NCI-H2196 treated with DMSO at 0.1 percent for 48 hours (cell line): Measurements from ENCODE around the gene FRMD3.

Experiments
- DNase-seq: peaks from one replicate; lab custom pipeline; 2025; ENCODE audit not compliant: unreplicated experiment; lab: John Stamatoyannopoulos, UW

Gene FRMD3

DNA sequence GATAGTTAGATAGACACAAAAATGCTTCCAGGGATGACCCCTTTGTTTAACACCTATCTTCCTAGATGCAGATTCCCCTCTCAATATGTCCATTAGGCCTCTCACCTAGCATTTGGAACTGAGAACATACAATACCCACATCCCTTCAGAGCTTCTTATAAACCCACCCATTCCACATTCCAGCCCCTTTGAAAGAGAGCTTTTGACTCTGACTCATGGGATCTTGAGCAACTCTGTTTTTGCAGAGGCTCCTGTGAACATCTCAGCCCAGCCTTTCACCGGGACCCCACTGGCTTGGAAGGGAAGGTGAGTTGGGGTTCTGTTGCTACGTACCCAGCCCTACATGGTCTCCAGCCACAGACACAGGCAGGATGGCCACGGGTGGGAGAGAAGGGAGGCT is 195.5 kb downstream of the FRMD3 start:
- no peak for DNase-seq

DNA sequence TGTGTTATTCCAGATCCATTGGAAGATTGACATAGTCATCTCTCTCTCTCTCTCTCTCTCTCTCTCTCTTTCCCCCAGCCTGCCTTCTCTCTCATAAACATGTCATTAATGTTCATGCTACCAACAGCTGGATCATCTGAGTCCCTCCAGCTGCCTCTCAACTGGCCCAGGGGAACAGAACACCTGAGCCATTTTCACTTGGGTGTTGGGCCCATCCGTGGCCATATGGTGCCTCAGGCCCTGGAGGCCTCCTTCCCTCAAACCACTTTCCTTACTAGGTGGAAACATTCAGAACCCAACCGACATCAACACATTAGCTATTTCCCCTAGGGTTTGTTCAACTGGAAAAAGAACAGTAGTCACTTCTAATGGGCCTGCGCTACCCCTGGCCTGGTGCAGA is 196.2 kb downstream of the FRMD3 start:
- no peak for DNase-seq

DNA sequence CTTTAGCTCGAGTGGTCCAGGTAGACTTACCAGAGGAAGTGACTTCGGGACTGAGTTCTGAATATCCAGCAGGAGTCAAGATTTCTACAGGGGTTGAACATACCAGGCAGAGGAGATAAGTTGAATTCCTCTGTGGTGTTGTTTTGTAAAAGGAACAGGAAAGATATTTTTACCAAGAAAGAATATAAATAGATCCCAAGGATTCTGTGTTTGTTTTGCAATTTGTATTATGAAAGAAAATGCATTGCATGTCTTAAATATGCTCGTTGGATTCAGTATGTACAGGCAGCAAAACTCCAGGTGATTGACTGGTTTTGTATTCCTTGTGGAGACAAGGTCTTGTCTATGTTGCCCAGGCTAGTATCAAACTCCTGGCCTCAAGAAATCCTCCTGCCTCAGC is 197.8 kb downstream of the FRMD3 start:
- no peak for DNase-seq

DNA sequence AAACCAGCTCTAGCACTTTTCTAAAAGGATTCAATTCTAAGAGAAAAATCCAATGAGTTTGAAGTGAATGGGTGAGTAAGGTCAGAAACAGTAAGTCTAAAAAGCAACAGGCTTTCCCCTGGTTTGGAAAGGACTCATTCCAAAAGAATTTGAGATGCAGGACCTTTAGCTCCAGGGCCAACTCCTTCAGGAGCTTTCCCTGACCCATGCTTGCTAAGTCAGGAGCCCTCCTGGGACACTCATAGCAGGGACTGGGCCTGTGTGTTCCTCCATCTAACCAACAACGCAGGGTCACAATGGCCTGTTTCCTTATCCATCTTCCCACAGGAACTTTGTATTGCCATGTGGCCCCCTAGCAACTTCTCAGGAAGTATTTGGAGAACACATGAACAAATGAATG is 198.8 kb downstream of the FRMD3 start:
- DNase-seq: no peak

DNA sequence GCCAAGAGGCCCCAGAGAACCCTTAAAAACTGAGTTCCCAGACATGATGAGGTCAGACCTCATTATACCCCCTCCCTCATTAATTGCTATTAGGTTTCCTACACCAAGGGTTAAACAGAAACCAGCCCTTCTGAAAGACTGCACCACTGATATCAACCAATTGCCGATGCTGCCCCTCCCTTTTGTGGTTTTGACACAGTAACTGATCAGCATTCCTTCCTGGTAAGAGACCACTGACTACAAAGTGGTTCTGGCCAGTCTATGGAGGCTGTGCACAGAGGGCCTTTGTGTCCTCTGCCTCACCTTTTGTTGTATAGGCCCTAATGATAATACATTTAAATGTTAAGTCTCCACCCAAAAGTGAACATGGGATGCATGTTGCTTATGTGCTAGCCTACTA is 201.5 kb downstream of the FRMD3 start:
- DNase-seq: no peak

DNA sequence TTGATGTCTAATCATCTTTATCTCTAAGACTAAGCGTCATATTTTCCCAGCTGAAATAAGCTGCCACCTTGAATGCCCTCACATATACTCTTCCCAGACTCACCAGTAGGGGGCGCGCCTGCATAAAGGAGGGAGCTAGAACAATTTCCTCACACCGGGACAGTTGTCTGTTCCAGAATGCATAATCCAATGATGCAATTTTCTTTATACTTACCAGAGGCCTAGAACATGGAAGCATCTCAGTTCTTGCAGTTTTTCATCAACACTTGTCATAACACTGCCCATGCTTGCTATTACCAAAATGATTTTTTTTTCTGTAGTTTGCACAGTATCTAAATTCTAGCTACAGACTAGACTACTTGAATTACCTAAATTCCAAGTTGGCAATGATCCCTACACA is 203.9 kb downstream of the FRMD3 start:
- DNase-seq: peak; percentile 73

DNA sequence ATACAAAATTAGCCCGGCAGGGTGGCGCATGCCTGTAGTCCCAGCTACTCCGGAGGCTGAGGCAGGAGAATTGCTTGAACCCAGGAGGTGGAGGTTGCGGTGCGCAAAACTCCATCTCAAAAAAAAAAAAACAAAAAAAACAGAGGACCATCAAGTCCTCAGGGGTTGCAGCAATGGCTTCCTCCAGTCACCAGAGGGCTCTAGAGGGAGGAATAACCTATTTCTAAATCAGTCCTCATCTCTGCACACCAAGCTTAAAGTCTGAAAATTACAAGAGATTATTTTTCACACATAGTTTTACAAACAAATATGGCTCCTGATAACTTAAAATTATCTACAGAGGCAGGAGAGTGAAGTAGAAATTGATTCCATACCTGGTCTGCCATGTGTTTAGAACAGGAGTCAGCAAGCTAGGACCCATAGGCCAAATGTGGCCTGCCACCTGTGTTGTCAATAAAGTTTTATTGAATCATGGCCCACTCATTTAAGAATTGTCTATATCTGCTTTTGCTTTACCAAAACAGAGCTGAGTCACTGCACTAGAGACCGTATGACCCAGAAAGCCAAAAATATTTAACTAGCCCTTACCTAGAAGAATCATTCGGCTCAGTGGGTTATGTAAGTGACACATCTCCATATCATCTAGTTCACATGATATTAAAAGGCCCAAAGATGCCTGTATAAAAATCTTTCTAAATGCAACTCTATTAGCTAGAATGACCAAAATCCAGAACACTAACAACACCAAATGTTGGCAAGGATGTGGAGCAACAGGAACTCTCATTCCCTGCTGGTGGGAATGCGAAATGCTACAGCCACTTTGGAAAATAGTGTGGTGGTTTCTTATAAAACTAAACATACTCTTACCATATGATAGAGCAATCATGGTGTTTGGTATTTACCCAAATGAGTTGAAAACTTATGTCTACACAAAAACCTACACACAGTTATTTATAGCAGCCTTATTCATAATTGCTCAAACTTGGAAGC is 207.7 kb downstream of the FRMD3 start:
- DNase-seq: no peak

DNA sequence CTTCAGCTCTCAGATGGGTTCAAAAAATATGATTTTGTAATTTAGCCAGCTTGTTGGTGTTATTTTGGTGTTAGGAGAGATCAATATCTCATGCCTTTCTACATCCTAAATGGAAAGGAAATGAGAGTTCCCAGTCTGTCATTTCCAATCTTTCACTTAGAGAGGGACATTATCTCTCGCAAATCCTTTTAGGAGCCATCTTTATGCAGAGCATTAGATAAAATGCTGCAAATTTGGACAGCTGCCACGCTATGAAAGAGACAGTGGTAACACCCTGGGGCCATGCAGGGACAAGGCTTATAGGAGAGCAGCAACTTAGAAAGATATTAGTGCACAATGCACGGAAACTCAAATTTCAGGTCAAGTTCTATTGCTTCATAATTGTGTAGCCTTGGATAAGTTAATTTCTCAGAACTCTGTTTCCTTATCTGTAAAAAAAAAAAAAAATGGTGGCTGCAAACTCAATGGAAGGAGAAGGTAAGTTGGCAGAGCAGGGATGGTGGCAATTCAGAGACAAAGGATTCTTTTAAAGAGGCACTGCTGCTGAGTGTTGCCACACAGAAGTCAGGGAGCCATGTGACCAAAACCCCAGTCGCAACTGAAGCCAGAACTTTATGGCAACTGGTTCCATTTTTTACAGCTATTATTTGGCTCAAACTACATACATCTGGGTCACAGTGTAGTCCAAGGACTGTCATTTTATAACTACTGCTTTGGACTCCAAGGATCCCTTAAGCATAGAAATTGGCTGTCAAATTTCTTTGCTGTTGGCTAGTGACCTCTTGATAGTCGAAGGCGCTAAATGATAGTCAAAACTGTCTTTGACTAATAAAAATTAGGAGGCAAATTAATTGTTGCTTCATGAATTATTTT is 210.2 kb downstream of the FRMD3 start:
- DNase-seq: no peak

DNA sequence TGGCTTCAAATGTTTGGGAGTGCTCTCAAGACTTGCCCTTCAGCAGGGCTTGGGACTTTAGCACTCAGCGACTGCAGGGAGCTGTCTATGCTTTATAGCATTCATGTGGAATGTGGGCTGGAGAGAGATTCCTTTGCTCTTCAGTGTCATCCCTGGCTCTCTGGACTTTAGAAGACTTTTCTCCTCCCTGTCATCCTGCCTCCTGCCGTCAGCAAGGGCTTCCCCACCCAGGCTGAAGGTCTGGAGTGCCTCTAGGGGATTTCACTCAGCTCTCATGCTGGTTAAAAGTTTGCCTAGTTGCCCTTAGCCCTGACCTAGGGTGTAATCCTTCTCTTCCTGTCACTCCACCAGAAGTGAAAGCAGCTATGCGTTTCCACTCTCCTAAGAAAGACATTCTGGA is 210.9 kb downstream of the FRMD3 start:
- no peak for DNase-seq

DNA sequence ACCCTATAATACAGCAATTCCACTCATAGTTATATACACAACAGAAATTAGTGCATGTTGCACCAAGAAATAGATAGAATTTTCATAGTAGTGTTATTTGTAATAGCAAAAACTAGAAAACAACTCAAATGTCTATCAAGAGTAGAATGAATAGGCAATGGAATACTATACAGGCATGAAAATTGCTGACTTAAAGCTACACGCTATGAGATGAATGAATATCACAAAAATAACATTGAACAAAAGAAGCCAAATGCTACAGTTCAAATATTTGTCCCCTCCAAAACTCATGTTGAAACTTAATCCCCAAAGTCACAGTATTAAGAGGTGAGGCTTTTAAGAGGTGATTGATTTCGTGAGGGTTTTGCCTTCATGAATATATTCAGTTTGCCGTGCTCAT is 215.1 kb downstream of the FRMD3 start:
- no peak for DNase-seq

DNA sequence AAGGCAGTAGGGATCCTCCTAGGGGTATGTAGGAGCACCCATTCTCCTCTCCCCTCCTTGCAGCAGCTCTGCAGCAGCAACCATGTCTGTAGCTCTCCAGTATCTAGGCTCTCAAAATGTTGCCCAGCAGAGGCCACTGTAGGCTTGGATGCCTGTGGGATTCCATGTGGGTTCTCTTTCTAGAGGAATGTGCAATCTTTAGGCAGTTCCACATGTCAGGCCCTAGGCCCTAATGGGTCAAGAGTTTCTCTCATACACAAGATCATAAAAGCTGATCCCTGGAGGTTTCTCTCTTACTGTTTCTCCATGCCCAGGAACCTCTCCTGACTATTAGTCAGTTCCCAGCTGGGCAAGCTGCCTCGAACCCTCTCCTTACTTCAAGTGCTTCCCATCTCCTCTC is 215.8 kb downstream of the FRMD3 start:
- no peak for DNase-seq

DNA sequence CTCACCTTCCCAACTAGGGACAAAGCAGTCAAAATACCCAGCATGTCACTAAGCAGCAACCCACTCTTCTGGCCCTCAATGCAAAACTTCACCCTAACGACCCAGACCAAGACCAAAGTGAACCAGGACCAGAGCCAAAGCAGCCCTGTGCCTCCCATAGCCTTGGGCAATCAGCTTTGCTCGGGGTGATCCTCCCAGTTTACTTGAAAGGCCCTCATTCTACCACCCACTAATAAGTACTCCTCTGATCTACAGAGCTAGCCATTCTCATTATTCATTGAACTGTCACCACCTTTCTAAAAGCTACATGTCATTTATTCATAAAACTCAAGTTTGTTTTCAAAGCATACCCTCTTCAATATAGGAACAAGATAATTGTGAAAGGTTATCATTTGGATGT is 221.0 kb downstream of the FRMD3 start:
- DNase-seq: no peak

DNA sequence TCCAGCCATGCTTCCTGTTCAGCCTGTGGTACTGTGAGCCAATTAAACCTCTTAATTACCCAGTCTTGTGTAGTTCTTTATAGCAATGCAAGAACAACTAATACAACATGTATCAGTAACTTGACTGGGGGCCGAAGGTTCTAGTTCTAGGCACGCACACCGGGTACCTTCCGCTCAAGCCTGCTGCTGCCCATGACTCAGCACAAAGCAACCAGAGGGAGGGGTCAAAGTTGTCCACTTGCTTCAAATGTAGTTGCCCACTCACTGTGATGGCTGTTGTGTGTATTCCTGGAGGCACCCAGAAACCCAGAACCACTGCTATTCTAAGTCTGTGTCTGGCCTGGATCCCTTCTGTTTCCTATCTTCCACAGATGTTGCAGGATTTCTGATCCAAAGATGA is 222.6 kb downstream of the FRMD3 start:
- DNase-seq: no peak

DNA sequence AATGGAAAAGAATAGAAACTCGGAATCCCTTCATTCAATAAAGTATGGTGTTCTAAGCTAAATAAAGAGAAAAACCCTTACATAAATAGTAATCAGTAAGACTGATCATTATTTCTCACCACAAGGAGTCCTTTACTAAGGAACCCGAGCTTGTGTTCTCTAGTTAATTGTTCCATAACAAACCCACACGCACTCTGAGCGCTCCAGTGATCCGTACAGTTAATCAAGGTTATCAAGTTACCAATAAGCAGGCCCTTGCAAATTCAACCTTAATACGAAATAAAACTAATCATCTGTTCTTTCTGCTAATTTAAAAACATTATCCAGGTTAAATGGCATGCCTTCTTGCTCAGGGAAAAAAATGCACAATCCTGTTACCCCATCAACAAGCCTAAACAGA is 224.4 kb downstream of the FRMD3 start:
- no peak for DNase-seq

DNA sequence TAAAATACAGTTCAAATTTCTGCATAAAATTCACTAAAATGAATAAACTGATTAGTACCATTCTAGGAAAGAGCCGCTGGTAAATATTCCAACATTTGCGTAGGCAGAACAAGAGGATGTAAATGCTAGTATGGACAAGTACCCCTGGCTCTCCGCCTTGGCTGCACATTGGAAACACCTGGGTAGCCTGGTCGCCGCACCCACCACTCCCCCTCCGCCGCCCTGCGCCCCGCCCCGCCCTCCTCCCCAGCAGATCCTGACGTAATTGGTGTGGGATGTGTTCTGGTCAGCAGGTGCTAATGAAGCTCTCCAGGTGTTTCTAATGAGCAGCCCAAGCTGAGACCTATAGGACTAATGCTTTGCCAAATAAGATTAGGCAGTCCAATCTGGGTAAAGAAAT is 225.7 kb downstream of the FRMD3 start:
- DNase-seq: no peak

DNA sequence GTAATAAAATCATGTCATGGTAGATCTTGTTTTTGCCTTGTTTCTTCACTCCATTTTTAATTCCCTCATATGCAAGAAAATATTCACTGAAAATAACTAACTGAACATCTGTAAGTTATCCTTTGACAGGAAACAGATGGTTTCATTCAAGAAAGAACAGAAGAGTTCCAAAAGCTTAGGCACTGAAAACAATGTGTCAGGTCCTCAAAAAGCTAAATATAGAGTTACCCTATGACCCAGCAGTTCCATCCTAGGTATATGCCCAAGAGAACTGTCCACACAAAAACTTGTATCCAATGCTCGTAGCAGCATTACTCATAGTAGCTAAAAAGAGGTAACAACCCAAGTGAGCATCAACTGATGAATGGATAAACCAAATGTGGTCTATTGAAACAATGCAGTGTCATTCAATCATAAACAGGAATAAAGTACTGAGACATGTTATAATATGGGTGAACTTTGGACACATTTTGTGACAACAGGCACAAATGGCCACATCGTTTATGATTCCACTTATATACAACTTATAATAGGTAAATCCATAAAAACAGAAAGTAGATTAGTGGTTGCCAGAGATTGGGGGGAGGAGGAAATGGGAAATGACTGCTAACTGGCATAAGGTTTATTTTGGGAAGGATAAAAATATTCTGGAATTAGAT is 231.0 kb downstream of the FRMD3 start:
- DNase-seq: no peak

DNA sequence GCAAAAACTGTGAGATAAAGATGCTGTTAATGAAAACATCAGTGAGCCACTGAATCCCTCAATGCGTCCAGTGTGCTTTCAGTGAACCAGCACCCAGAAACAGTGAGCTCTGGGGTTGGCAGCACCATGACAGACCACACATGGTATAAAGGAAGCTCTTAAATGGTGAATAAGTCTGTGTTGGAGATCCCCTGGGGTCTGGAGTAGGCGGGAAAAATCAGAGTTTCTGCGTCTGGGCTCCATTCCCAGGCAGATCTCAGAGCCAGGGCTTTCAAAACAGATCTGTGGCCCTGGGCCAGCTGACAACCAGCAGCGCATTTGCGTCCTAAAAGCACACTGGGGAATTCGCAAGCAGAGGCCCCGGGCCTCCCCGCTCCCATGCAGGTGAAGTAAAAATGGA is 233.5 kb downstream of the FRMD3 start:
- DNase-seq: peak; percentile 18

DNA sequence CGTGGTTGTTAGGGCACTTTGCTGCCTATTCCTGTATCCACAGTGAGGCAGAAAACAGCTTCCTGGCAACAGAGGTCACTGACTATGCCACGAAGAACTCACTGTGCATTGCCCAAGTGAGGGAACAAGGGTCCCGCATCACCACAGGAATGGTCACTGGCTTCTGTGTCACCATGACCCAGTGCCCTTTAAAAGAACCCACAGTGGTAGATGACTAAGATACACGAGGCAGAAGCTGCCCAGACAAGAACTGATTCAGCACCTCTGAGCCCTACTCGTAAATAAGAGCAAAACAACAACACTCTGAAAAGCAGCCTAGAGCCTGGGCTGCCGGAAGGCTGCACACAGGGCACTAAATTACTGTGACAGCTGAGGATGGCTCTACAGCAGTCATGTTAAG is 238.6 kb downstream of the FRMD3 start:
- no peak for DNase-seq

DNA sequence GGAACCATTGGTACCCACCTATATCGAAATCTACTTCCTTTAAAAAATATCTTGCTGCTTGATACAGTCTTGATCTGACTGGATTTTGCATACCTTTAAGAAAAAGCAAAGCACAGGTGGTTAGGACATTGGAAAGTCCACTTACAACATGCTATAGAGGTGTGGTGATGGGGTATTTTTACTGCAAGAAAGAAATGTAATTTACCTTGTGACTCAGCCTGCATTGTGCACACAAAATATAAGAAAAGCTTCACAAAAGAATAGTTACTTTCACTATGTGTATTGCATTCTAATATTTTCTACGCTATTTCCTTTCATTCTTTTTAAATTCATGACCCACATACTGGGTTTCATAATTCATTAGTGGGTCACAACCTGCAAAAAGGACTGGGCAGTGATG is 239.1 kb downstream of the FRMD3 start:
- DNase-seq: no peak

DNA sequence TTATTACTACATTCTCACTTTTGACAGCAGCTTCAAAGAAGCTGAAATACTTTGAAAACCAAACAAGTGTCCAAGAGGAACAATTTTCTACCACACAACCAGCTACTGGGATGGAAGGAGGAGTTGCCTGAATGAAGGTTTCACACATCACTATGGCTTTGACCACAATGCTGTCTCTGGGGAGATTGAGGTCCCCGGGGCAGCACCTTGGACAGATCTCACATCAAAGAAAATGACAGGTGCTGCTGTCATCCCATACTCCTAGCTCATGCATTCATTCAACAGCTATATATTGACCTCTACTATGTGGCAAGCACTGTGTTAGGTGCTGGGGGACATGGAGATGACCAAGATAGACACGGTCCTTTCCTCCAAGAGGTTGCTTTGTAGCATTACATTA is 242.1 kb downstream of the FRMD3 start:
- DNase-seq: no peak

DNA sequence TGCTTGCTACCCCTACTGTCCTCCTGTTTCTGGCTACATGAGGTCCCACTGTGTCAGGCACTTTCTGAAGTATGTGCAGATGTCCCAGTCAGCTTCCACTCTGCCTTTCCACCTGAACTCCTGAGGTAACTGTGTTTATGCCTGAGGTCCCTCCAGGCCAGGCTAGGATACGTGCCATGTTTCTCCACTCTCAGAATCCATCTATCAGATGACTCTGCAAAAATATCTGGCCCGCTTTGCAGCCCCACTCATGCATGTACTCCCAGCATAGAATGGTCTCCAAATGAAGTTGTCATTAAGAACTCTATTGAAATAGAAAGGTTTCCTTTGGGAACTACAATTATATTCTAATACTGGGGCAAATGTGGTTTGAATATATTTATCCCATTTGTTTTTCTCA is 243.4 kb downstream of the FRMD3 start:
- DNase-seq: no peak

DNA sequence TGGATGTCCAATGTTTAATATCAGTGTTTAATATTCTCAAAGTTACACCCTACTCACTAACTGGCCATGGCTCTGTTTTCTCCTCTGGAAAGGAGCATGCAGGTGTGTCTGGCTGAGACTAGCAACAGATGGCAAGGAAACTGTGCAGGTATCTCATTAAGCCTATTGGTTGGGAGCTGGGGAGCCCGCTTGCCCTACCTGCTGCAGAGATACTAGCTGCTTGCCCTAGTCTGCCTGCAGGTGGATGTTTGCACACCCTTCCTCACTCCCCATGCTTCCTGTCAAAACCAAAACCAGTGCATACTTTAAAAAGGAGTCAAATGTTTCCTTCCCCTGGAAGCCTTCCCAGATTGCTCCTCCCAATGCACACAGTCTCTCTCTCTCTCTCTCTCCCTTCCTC is 247.0 kb downstream of the FRMD3 start:
- no peak for DNase-seq
